Mesenteric fat pad (tissue), 1 donor: ENCODE results near the gene PHACTR4. TPM values are rescaled to one million over a fixed set of nuclear protein-coding genes. Genes with fewer than 3 reads are reported as not detected.
"Not testable (repeated sequence)": the region's sequence is repeated elsewhere in the genome, so short reads cannot be mapped to it uniquely, and the experiment has no call there.

Experiments used
- DNase-seq: peaks from one replicate; pipeline ENCODE4 v3.0.0-alpha.2; 2020; ENCODE audit warnings: low spot score
- total RNA-seq: library from RNA; stranded (reverse); fragmentation: NEBNext Ultra II Directional; extraction: Animal tissue kit (Norgen Biotek cat#: 25700); gene quantifications from one replicate; pipeline ENCODE4 v1.2.1, GENCODE V29; 2021
- donor health status: DM: yes; HTN: yes; CAD: no.

Gene PHACTR4
- total RNA-seq, 1 donor from 2014 or later: 23.8 TPM

DNA sequence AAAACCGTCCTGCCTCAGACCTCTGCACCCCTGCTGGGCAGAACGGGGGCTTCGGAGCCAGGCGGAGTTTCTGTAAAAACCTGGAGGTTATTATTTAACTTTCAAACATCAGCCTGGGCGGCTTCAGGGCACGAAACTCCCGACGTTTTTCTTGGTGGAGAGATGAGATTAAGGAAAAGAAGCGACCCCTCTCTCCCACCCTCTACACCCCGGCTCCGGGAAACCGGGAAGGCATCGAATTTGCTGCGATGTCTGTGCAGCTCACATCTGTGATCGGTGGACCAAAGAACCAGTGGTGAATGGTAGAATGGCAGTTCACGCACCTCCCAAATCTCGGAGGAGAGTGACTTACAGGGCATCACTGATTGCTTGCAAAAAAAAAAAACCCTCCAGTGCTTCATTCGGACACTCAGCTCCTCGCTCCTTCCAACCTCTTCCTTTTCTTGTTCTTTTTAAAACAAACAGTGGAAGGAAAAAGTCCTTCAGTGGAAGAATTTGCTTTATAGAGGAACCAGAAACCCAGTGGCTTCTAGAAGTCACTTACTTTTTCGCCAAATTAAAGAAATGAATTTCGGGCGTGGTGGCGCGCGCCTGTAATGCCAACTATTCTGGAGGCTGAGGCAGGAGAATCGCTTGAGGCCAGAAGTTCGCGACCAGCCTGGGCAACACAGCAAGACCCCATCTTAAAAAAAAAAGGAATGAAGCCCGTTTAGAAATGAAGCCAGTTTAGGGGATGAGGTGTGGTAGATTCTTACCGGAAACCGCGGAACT is 884 bp downstream of the PHACTR4 start:
- no peak for DNase-seq

DNA sequence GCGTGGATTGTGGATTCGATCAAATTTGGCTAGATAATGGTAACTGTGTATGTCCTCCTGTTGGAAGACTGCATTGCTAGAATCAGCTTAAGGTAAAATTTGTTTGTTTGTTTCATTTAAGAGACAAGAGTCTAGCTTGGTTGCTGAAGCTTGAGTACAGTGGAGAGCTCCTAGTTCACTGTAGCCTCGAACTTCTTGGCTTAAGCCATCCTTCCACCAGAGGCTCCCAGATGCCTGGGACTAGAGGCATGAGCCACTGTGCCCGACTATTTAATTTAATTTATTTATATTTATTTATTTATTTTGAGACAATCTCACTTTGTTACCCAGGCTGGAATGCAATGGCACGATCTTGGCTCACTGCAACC is 1.5 kb downstream of the PHACTR4 start:
- DNase-seq: no peak

GRCh38 chr1:28373450-28373849 is 3.9 kb downstream of the PHACTR4 start:
- not testable (repeated sequence) for DNase-seq

- DNase-seq: no peak
Observed at GRCh38 chr1:28374297-28374696, 4.8 kb downstream of the PHACTR4 start.

DNA sequence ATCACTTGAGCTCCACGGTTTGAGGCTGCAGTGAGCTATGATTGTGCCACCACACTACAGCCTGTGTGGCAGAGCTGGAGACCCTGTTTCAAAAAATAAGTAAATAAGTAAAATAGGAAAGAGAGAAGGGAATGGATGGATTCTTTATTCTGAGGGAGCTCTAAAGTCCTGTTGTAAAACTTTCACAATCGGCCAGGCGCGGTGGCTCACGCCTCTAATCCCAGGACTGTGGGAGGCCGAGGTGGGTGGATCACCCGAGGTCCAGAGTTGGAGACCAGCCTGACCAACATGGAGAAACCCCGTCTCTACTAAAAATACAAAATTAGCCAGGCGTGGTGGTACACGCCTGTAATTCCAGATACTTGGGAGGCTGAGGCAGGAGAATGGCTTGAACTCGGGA is 6.1 kb downstream of the PHACTR4 start:
- DNase-seq: not testable (repeated sequence)

DNA sequence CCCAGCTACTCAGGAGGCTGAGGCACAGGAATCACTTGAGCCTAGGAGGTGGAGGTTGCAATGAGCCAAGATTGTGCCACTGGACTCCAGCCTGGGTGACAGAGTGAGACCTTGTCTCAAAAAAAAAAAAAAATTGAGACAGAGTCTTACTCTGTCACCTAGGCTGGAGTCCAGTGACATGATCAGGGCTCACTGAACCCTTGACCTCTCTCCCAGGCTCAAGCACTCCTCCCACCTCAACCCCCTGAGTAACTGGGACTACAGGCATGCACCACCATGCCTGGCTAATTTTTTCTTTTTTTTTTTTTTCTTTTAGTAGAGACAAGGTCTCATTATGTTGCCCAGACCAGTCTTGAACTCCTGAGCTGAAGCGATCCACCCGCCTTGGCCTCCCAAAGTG is 6.7 kb downstream of the PHACTR4 start:
- not testable (repeated sequence) for DNase-seq

DNA sequence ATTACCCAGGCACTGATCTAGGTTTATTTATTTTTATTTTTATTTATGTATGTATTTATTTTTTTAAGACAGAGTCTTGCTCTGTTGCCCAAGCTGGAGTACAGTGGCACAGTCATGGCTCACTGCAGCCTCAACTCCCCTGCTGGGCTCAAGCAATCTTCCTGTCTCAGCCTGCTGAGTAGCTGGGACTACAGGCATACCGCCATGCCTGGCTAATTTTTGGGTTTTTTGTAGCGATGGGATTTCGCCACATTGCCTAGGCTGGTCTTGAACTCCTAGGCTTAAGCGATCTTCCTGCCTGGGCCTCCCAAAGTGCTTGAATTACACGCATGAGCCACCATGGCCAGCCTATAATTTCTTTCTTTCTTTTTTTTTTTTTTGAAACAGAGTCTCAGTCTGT is 9.4 kb downstream of the PHACTR4 start:
- DNase-seq: no peak

DNA sequence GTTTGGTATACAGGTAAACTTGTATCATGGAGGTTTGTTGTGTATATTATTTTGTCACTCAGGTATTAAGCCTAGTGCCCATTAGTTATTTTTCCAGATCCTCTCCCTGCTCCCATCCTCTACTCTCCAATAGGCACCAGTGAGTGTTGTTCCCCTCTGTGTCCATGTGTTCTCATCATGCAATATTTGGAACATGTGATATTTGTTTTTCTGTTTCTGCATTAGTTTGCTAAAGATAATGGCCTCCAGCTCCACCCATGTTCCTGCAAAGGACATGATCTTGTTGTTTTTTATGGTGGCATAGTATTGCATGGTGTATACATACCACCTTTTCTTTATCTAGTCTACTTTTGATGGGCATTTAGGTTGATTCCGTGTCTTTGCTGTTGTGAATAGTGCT is 10.9 kb downstream of the PHACTR4 start:
- no peak for DNase-seq

GRCh38 chr1:28383785-28384184 is 14.2 kb downstream of the PHACTR4 start:
- not testable (repeated sequence) for DNase-seq

DNA sequence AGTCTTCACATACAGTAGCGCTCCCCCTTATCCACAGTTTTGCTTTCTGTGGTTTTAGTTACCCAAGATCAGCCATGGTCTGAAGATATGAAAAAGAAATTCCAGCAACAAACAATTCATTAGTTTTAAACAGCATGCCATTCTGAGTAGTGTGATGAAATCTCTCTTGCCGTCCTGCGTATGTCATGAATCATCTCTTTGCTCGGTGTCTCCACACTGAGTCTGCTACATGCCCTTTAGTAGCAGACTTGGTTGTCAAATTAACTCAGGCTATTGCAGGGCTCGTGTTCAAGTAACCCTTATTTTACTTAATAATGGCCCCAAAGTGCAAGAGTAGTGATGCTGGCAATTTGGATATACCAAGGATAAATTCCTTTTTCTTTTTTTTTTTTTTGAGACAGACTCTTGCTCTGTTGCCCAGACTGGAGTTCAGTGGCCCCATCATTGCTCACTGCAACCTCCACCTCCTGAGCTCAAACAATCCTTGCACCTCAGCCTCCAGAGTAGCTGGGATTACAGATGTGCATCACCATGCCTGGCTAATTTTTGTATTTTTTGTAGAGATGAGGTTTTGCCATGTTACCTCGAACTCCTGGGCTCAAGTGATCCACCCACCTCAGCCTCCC is 22.6 kb downstream of the PHACTR4 start:
- DNase-seq: no peak

DNA sequence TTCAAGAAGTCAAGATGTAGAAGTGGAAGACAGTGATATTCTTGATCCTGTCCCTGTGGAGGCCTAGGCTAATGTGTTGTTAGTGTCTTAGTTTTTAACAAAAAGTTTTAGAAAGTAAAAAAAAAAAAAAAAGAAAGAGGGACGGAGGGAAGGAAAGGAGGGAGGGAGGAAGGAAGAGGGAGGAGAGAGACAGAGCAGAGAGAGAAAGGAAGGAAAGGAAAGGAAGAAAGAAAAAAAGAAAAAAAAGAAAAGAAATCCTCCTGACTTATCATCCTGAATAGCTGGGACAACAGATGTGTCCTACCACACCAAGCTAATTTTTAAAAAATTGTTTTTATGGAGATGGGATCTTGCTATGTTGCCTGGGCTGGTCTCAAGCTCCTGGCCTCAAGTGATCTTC is 24.6 kb downstream of the PHACTR4 start:
- DNase-seq: no peak

DNA sequence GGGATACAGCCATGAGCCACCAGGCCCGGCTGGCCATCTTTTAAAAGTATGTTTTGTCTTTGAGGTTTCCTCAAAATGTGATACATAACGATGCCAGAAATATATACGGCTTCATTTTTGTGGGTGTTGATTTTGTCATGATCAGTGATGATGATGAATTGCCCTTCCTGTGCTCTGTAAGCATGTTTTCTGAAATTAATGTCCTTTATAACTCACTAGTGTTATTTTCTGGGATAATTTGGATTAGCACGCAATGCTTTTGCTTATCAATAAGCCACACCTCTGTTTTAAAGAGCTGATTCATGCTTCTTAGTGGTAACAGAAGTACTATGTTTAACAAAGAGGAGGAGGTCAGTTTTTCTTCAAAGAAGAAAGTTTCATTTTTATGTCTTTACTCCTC is 25.6 kb downstream of the PHACTR4 start:
- no peak for DNase-seq

GRCh38 chr1:28401760-28402159 is 32.2 kb downstream of the PHACTR4 start:
- no peak for DNase-seq

GRCh38 chr1:28409090-28409489 is 39.5 kb downstream of the PHACTR4 start:
- DNase-seq: no peak

- no peak for DNase-seq
Observed at GRCh38 chr1:28411656-28412055, 42.1 kb downstream of the PHACTR4 start.

DNA sequence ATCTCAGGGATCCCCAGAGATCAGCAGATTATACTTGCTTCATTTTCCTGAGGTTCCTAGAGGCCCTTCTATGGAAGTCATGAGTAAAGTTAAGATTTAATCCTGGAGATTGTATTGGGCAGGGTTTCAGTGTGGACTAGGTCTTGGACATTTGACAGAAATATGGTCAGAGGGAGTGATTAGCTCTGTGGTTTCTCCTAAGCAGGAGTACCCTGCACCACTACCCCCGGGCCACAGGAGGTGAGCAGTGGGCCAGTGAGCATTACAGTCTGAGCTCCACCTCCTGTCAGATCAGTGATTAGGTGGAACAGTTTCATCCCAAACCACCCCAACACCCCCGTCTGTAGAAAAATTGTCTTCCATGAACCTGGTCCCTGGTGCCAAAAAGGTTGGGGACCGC is 43.2 kb downstream of the PHACTR4 start:
- no peak for DNase-seq

DNA sequence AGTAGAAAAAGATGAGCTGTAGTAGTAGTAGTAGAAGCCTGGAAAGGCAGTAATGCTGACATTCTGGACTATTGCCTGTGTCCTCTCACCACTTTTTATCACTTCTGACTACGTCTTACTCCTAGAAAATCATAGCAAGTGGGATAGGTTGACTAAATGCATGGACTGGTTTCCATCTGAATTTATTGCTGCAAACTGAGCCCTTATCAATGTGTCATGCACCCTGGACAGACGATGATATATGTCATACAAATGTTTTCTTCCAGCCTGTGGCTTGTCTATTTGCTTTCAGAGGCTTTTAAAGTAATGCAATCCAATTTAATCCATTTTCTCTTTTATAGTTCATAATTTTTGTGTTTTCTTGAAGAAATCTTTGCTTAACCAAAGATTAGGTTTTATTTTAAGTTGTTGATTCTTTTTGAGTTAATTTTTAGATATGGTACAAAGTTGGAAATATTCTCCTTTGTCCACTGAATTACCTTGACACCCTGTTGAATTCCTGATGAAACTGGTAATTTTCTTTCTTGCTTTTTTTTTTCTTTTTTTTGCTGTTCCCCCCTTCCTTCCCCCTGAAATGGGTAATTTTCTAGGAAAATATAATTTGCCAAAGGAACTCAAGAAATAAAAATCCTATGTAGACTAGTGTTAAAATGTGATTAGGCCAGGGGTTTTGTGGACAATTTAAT is 47.1 kb downstream of the PHACTR4 start:
- no peak for DNase-seq

DNA sequence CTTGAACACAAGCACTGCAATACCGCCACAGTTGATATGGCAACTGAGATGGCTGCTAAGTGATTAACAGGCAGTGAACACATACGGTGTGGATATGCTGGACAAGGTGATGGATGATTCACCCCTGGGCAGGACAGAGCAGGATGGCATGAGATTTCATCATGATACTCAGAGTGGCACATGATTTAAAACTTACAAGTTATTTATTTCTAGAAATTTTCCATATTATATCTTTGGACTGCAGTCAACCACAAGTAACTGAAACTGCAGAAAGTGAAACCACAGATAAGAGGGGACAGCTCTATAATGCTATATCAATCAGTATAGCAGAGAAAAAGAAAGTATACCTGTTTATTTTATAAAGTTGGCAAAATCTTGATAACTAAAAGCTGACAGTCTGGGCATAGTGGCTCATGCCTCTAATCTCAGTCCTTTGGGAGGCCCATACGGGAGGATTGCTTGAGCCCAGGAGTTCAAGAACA is 47.9 kb downstream of the PHACTR4 start:
- DNase-seq: no peak

- no peak for DNase-seq
Observed at GRCh38 chr1:28417926-28418637, 48.5 kb downstream of the PHACTR4 start.

DNA sequence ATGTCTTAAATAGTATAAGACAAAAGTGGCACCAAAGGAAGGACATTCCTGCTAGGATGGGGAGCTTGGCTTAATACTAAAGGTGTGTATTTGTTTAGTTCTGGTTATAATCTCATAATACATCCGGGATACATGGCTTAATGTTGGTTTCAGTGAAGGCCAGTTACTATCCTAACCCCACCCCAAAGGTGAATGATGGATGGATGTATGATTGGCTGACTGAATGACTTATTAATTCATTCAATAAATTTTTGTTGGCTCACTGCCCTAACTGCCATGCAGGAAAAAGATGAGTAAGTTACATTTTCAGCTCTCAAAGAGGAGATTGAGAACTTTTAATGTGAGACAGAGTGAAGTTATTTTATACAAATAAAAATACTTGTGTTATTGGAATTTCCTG is 52.2 kb downstream of the PHACTR4 start:
- no peak for DNase-seq

DNA sequence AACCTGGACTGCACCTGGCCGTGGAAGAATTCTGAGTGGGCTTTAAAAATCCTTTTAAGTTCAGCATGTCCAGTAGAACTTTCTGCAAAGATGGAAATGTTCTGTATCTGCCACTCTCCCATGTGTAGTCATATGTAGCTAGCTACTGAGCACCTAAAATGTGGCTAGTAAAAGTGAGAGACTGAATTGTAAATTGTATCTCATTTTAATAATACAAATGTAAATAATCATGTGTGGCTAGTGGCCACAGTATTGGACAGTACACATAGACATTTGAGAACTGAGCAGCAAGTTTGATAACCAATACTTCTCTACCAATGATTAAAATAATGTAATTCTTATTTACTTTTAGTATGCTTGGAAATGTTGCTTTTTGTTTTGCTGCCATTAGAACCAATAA is 57.3 kb downstream of the PHACTR4 start:
- DNase-seq: no peak

- no peak for DNase-seq
Observed at GRCh38 chr1:28428012-28428411, 58.5 kb downstream of the PHACTR4 start.
